Measurements from ENCODE around the gene C22orf39.
A peak's percentile ranks its signal among the peaks of the same experiment; 100 is the strongest.

C22orf39 gene

GRCh38 chr22:19434829-19435580, 12.5 kb downstream of the C22orf39 start:
- TF ChIP-seq CTCF (conservative IDR thresholded peaks at IDR 0.05; ENCODE audit: low read depth, low read length): no peak
- no peak for DNase-seq (ENCODE audit: low read depth)
- H3K4me3 ChIP-seq (ENCODE audit: low read depth, low read length): no peak overlapping the region

DNA sequence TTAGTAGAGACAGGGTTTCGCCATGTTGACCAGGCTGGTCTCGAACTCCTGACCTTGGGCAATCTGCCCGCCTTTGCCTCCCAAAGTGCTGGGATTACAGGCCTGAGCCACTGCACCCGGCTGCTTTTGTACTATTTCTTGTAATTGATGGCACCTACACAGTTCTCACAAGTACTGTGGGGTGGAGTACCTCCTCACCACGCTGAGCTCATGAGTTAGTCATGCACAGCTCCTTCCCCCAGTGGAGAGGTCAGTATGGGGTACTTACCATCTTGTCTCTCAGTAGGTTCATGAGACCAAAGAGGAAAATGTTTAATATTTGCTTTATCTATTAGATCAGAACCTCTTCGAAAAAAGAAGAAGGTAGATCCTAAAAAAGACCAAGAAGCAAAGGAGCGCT, 13.1 kb downstream of the C22orf39 start:
- no peak for TF ChIP-seq CTCF (conservative IDR thresholded peaks at IDR 0.05; ENCODE audit: low read depth, low read length)
- DNase-seq (ENCODE audit: low read depth): no peak
- no peak overlapping the region for H3K4me3 ChIP-seq (ENCODE audit: low read depth, low read length)

DNA sequence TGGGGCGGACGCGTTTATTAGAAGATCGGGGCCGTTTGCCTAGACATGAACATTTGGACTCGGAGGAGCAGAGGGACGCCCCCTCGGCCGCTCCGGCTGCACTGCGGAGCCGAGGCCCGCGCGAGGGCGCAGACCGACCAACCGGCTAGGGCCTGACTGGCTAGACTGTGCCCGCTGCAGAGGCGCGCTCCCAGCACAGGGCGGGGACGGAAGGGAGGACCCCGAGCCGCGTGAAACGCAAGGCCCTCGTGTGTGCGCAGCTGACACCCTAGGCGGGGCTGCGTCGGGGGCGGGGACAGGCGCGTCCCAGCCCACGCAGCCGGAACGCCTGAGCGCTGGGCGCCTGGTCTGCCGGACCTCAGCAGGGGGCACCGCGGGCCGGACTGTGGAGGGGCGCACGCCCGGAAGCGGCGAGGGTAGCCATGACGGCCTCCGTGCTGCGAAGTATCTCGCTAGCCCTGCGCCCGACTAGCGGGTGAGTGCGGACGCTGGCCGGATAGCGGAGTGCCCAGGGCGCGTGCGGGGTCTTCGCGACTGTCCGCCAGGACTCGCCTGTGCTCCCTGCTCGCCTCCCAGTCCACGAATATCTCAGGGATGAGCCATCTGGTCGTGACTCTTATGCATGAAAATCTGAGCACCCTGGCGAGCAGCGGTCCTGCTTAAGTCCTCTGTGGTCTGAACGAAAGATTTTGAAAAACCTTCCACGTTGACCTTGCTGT, 15.2 kb downstream of the C22orf39 start, which contains the start of gene MRPL40:
MRPL40 (plus strand) TSS at position 413 of the 719 bp plus-strand sequence; CDS start at position 423, 10 bp downstream.
- TF ChIP-seq CTCF (conservative IDR thresholded peaks at IDR 0.05; ENCODE audit: low read depth, low read length): no peak
- peak; percentile 97 for DNase-seq (ENCODE audit: low read depth)
- H3K4me3 ChIP-seq (ENCODE audit: low read depth, low read length): peak within 1 kb of the TSS; percentile 83

GRCh38 chr22:19431649-19432132, 15.8 kb downstream of the C22orf39 start, which contains the start of gene HIRA:
TSS of gene HIRA (minus strand) at chr22:19431733. CDS start at chr22:19431476, 257 bp downstream.
- no peak for TF ChIP-seq CTCF (conservative IDR thresholded peaks at IDR 0.05; ENCODE audit: low read depth, low read length)
- H3K4me3 ChIP-seq (ENCODE audit: low read depth, low read length): peak within 1 kb of the TSS; percentile 83

GRCh38 chr22:19430890-19431541, 16.5 kb downstream of the C22orf39 start:
- TF ChIP-seq CTCF (conservative IDR thresholded peaks at IDR 0.05; ENCODE audit: low read depth, low read length): peak; percentile 41
- H3K4me3 ChIP-seq (ENCODE audit: low read depth, low read length): peak overlapping the region; percentile 83
- DNase-seq (ENCODE audit: low read depth): peak; percentile 41

More at GRCh38 chr22:19431649-19432132, 15.8 kb downstream of the C22orf39 start, which contains the start of gene HIRA:
- peak; percentile 83 for DNase-seq (ENCODE audit: low read depth)

GRCh38 chr22:19429950-19430889, 17.3 kb downstream of the C22orf39 start:
- TF ChIP-seq CTCF (conservative IDR thresholded peaks at IDR 0.05; ENCODE audit: low read depth, low read length): no peak
- DNase-seq (ENCODE audit: low read depth): peak; percentile 84
- H3K4me3 ChIP-seq (ENCODE audit: low read depth, low read length): peak overlapping the region; percentile 83

Data from choroid plexus epithelial cell (primary cell).